ENCODE results near the gene OR52A1.

OR52A1 gene

GRCh38 chr11:5131584-5132335, 22.8 kb downstream of the OR52A1 start:
- no peak for DNase-seq

DNA sequence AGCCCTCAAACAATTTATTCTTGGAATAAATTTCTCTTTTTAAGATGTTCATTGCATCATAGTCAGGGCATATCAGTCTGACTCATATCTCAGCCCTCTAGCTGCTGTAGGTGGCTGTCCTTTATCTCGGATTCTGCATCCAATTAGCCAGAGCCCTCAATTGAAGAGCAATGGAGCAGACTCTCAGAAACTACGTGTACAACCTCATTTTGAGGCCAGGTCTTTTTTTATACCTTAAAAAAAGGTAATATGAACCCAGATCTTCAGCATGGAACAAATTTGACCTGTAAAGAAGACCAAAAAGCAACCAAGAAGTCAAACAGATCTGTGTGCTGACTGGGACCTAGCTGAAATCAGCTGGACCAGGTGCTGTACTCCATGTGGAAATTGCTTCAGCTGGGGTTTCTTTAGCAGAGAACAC, 25.1 kb downstream of the OR52A1 start:
- no peak for DNase-seq

DNA sequence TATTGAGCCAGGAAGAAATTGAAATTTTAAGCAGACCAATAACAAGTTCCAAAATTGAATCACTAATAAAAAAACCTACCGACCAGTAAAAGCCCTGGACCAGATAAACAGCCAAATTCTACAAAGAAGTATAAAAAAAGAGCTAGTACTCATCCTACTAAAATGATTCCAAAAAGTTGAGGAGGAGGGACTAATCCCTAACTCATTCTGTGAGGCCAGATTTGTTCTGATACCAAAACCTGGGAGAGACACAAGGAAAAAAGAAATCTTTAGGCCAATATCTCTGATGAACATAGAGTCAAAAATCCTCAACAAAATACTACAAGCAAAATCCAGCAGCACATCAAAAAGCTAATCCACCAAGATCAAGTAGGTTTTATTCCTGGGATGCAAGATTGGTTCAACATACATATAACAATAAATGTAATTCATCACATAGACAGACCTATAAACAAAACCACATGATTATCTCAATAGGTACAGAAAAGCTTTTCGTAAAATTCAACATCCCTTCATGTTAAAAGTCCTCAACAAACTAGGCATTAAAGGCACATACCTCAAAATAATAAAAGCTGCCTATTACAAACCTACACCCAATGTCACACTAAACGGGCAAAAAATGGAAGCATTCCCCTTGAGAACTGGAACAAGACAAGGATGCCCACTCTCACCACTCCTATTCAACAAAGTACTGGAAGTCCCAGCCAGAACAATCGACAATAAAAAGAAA, 29.5 kb downstream of the OR52A1 start:
- no peak for DNase-seq

- peak; percentile 32 for DNase-seq
Observed at GRCh38 chr11:5123802-5124521, 30.6 kb downstream of the OR52A1 start.

DNA sequence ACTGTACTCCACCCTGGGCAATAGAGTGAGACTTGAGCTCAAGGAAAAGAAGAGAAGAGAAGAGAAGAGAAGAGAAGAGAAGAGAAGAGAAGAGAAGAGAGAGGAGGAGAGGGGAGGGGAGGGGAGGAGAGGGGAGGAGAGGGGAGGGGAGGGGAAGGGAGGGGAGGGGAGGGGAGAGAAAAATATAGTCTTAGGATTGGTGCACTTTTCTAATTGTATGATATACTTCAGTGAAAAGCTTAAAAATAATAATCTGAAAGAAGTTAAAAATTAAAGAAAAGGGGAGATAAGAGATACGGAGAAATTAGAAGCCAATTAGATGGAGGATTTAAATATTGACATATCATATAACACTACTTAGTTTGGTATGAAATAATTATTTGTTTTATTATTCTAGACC, 35.7 kb downstream of the OR52A1 start:
- DNase-seq: no peak

- no peak for DNase-seq
Observed at GRCh38 chr11:5117588-5117987, 37.0 kb downstream of the OR52A1 start.

GRCh38 chr11:5115339-5115738, 39.2 kb downstream of the OR52A1 start:
- no peak for DNase-seq

DNA sequence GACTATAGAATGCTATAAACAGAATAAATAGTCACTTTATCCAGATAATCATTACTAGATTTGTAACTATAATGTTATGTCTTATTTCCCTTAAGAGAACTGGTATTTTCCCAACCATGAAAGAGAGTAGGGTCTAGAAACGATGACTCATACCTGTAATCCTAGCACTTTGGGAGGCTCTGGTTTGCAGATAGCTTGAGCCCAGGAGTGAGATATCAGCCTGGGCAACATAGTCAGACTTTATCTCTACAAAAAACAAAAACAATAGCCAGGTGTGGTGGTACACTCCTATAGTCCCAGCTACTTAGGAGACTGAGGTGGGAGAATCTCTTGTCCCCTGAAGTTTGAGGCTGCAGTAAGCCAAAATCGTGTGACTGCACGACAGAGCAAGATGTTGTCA, 47.3 kb downstream of the OR52A1 start:
- no peak for DNase-seq

DNA sequence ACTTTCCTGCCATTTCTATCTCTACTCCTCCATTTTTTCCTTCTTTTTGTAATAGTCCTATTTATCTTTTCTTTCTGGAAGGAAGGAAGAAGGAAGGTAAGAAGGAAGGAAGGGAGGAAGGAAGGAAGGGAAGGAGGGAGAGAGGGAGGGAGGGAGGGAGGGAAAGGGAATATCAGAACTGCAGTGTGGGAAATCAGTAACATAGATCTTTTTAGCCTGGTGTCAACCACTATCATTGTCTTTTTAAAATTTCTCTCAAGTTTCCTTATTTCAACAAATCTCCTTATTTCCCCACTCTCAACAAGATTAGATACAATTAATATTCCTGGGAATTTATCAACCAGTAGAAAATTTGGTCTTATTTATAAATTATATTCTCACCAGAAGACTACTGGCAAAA, 51.5 kb downstream of the OR52A1 start:
- DNase-seq: no peak

- DNase-seq: no peak
Observed at GRCh38 chr11:5102246-5102645, 52.3 kb downstream of the OR52A1 start.

DNA sequence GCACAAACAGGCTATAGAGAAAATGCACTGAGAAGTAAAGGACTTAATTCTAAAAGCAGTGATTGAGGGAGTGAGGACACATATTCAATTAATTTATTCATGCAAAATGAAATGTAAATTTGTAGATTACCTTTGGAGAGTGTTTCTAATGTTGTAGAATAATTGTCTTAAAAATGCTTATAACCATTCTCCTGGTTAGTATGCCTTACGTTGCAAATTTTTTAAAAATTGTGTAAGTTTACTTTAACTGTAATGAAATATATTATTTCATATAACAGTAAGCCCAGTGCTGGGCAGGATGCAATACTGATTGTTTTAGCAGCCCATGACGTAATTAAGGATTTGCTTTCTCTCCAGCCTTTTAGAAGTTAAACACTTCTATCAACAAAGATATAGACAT, 58.5 kb downstream of the OR52A1 start:
- DNase-seq: no peak

All from NCI-H1694 (cell line).